ENCODE data around the gene ERCC1.

DNA sequence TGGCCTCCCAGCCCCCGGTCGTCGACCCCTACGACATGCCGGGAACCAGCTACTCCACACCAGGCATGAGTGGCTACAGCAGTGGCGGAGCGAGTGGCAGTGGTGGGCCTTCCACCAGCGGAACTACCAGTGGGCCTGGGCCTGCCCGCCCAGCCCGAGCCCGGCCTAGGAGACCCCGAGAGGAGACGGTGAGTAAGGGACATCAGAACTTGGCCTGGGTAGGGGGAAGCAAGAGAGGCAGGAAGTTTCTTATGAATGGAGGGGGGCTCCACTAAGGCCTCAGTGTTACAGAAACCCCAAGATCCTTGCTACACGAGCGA is 47.0 kb upstream of the ERCC1 start:
- TF ChIP-seq POLR2AphosphoS5 (IDR thresholded peaks at IDR 0.05) = no peak
- TF ChIP-seq, protein P1, sequence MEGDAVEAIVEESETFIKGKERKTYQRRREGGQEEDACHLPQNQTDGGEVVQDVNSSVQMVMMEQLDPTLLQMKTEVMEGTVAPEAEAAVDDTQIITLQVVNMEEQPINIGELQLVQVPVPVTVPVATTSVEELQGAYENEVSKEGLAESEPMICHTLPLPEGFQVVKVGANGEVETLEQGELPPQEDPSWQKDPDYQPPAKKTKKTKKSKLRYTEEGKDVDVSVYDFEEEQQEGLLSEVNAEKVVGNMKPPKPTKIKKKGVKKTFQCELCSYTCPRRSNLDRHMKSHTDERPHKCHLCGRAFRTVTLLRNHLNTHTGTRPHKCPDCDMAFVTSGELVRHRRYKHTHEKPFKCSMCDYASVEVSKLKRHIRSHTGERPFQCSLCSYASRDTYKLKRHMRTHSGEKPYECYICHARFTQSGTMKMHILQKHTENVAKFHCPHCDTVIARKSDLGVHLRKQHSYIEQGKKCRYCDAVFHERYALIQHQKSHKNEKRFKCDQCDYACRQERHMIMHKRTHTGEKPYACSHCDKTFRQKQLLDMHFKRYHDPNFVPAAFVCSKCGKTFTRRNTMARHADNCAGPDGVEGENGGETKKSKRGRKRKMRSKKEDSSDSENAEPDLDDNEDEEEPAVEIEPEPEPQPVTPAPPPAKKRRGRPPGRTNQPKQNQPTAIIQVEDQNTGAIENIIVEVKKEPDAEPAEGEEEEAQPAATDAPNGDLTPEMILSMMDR (IDR thresholded peaks at IDR 0.05) = no peak
- TF ChIP-seq POLR2A (IDR thresholded peaks at IDR 0.05) = no peak
- no peak for TF ChIP-seq EP300 (IDR thresholded peaks at IDR 0.05)

All from stomach (tissue), 4 donors.